AG04450 (cell line): ENCODE results near the gene CARS1. TPM values are rescaled to one million over a fixed set of nuclear protein-coding genes. Genes with fewer than 3 reads are reported as not detected.

Source experiments
- CTCF ChIA-PET: fragments of 300-600, 350-600 bp; formaldehyde crosslinking; extraction: SDS; loops from one replicate; lab custom pipeline; 2022; ENCODE audit warnings: antibody characterized with exemption, inconsistent platforms; lab: Charles Lee
- POLR2A ChIA-PET: fragments of 350-600 bp; formaldehyde crosslinking; extraction: SDS; loops from one replicate; lab custom pipeline; 2021; ENCODE audit warnings: antibody characterized with exemption, inconsistent platforms; lab: Yijun Ruan, JAX
- DNase-seq: peaks from one replicate; pipeline ENCODE4 v3.0.0-alpha.2; 2011; ENCODE audit warnings: low read depth, low spot score
- H3K27ac ChIP-seq: one replicate; pipeline ENCODE4 v1.5.1; 2012; ENCODE audit warnings: low read depth, low read length, control low read depth
- H3K27me3 ChIP-seq: one replicate; pipeline ENCODE4 v1.6.0; 2012; ENCODE audit warnings: low read length; ENCODE audit not compliant: control insufficient read depth, insufficient read depth
- H3K4me3 ChIP-seq: 2 replicates; pipeline ENCODE4 v1.5.1; 2011; ENCODE audit warnings: mild to moderate bottlenecking, low read depth, low read length, control low read depth
- H3K9me3 ChIP-seq: 2 replicates; pipeline ENCODE4 v1.5.1; 2012; ENCODE audit warnings: low read length; ENCODE audit not compliant: control insufficient read depth, insufficient read depth
- CTCF ChIP-seq: IDR thresholded peaks from 2 replicates; pipeline ENCODE4 v1.5.1; 2011; ENCODE audit warnings: low read depth, low read length, control low read depth, inconsistent platforms
- polyA plus RNA-seq: library from polyadenylated mRNA; depleted of rRNA; stranded (reverse); fragments of >200 nt; gene quantifications from 2 replicates; pipeline ENCODE4 v1.2.3, GENCODE V29; 2011

Gene CARS1
- polyA plus RNA-seq, 1 experiment, result 139 TPM

DNA sequence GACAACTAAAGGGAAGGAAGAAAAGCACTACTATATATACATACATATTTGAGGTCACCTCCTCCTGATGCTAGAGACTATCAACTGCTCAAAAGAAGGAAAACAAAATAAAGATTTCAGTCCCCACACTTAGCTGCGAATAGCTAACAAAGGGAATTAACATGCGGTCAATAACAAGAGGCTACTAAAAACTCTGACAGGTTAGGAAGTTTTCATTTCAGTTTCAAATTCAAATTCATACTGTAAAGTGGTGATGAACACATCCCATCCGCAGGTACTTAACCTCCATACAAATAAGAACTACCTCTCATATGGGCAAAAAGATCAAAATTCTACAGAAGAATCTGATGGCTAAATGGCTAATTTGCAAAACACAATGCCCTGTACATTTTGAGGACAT lies 67.7 kb downstream of the CARS1 start:
- DNase-seq, result no peak
- H3K27ac ChIP-seq, result no peak overlapping the region
- no peaks in the 10 kb centered on the region; the same call in 1 of the 2 replicates for H3K9me3 ChIP-seq
- peak overlapping the region; percentile 91 for H3K4me3 ChIP-seq
- TF ChIP-seq CTCF, result no peak
- no peaks in the 10 kb centered on the region for H3K27me3 ChIP-seq
- ChIA-PET POLR2A (interaction anchor here (1.1 kb wide), 1 partner anchor 44 kb away, joined by 3 read pairs; no protein-coding TSS in a partner anchor), CTCF (interaction anchor here (0.6 to 1.4 kb wide), 7 partner anchors 14 to 457 kb away, joined by 3 to 5 read pairs (median 3); no protein-coding TSS in a partner anchor)

GRCh38 chr11:2989006-2989405 lies 68.2 kb downstream of the CARS1 start:
- Histone ChIP-seq H3K27me3 (no peaks in the 10 kb centered on the region), H3K27ac (no peak overlapping the region), H3K4me3 (peak overlapping the region; percentile 91), H3K9me3 (no peaks in the 10 kb centered on the region; the same call in 1 of the 2 replicates)
- POLR2A ChIA-PET, result interaction anchor here (0.7 kb wide), 1 partner anchor 60 kb away, joined by 3 read pairs; no protein-coding TSS in a partner anchor
- DNase-seq, result no peak
- no peak for TF ChIP-seq CTCF
- CTCF ChIA-PET, result interaction anchor here (0.6 to 1.2 kb wide), 5 partner anchors 13 to 206 kb away, joined by 3 to 4 read pairs (median 3); no protein-coding TSS in a partner anchor

GRCh38 chr11:2987881-2988861 lies 69.1 kb downstream of the CARS1 start:
- no peak for TF ChIP-seq CTCF
- Histone ChIP-seq H3K27ac (no peak overlapping the region), H3K4me3 (peak overlapping the region; percentile 91), H3K27me3 (no peaks in the 10 kb centered on the region), H3K9me3 (no peaks in the 10 kb centered on the region; the same call in 1 of the 2 replicates)
- ChIA-PET CTCF (interaction anchor here (0.9 to 1.1 kb wide), 2 partner anchors 12 to 34 kb away, joined by 3 read pairs; no protein-coding TSS in a partner anchor), POLR2A (interaction anchor here (0.7 kb wide), 1 partner anchor 59 kb away, joined by 3 read pairs; no protein-coding TSS in a partner anchor)
- DNase-seq, result no peak

- ChIA-PET CTCF (no interaction called here), POLR2A (no interaction called here)
- Histone ChIP-seq H3K27ac (no peak overlapping the region), H3K9me3 (no peaks in the 10 kb centered on the region), H3K27me3 (no peaks in the 10 kb centered on the region), H3K4me3 (no peak overlapping the region)
- TF ChIP-seq CTCF, result no peak
- no peak for DNase-seq
These were observed 73.3 kb downstream of the CARS1 start for GRCh38 chr11:2983908-2984307.
